Activated T-helper 2 cell treated with anti-CD3 and anti-CD28 coated beads, Interferon-gamma antibody, Interleukin-2, Interleukin-4, amounts not matched to agents 10 μg/mL and 5 μg/mL and 100 μg/mL, durations not matched to agents 14 hours and 24 hours and 36 hours (primary cell): ENCODE measurements around the gene TXNRD2. TPM values are rescaled to one million over a fixed set of nuclear protein-coding genes. Genes with fewer than 3 reads are reported as not detected.

Experiments
- DNase-seq: peaks from one replicate; pipeline ENCODE4 v3.0.0; 2021; ENCODE audit warnings: low spot score
- H3K27ac Mint-ChIP-seq: one replicate; pipeline ENCODE4 v1.8.0; 2021; ENCODE audit warnings: mixed read lengths
- H3K27me3 Mint-ChIP-seq: one replicate; pipeline ENCODE4 v1.8.0; 2021; ENCODE audit warnings: low read depth, mixed read lengths
- H3K36me3 Mint-ChIP-seq: one replicate; pipeline ENCODE4 v1.8.0; 2021; ENCODE audit warnings: low read depth, mixed read lengths
- H3K4me1 Mint-ChIP-seq: one replicate; pipeline ENCODE4 v1.8.0; 2021; ENCODE audit warnings: low read depth, mixed read lengths
- H3K4me3 Mint-ChIP-seq: one replicate; pipeline ENCODE4 v1.8.0; 2021; ENCODE audit warnings: low read depth, mild to moderate bottlenecking, moderate library complexity, mixed read lengths
- H3K9me3 Mint-ChIP-seq: one replicate; pipeline ENCODE4 v1.8.0; 2021; ENCODE audit warnings: mixed read lengths
- intact Hi-C: fragments of 100-400 bp; cut with micrococcal nuclease; formaldehyde crosslinking; loops from one replicate; pipeline ENCODE4 v1.15.1; 2023
- total RNA-seq: library from RNA; stranded (reverse); gene quantifications from 2 replicates; pipeline ENCODE4 v1.2.3, GENCODE V29; 2022

TXNRD2 gene
- total RNA-seq, 1 donor from 2014 or later, result 19.9 TPM

GRCh38 chr22:19976671-19977070 lies 35.1 kb upstream of the TXNRD2 start:
- H3K4me3 Mint-ChIP-seq, result no peak overlapping the region
- no peaks in the 10 kb centered on the region for H3K36me3 Mint-ChIP-seq
- intact Hi-C loops, result no loop called here
- no peaks in the 10 kb centered on the region for H3K4me1 Mint-ChIP-seq
- no peaks in the 10 kb centered on the region for H3K9me3 Mint-ChIP-seq
- no peak for DNase-seq
- no peak overlapping the region for H3K27ac Mint-ChIP-seq
- H3K27me3 Mint-ChIP-seq, result no peaks in the 10 kb centered on the region

GRCh38 chr22:19975707-19976035 lies 34.1 kb upstream of the TXNRD2 start:
- DNase-seq, result no peak
- intact Hi-C loops, result no loop called here
- no peaks in the 10 kb centered on the region for H3K36me3 Mint-ChIP-seq
- H3K4me1 Mint-ChIP-seq, result no peaks in the 10 kb centered on the region
- no peak overlapping the region for H3K4me3 Mint-ChIP-seq
- H3K27me3 Mint-ChIP-seq, result no peaks in the 10 kb centered on the region
- H3K27ac Mint-ChIP-seq, result no peak overlapping the region
- H3K9me3 Mint-ChIP-seq, result no peaks in the 10 kb centered on the region

- no peaks in the 10 kb centered on the region for H3K27me3 Mint-ChIP-seq
- H3K27ac Mint-ChIP-seq, result no peak overlapping the region
- no peak for DNase-seq
- no peaks in the 10 kb centered on the region for H3K36me3 Mint-ChIP-seq
- no peak overlapping the region for H3K4me3 Mint-ChIP-seq
- H3K9me3 Mint-ChIP-seq, result no peaks in the 10 kb centered on the region
- H3K4me1 Mint-ChIP-seq, result no peaks in the 10 kb centered on the region
- intact Hi-C loops, result loop anchor here (5.0 kb wide), 1 partner anchor 52 kb away; no protein-coding TSS in a partner anchor
Measured at GRCh38 chr22:19974935-19975706, 33.5 kb upstream of the TXNRD2 start.

- Mint-ChIP-seq H3K27me3 (no peaks in the 10 kb centered on the region), H3K4me3 (no peak overlapping the region), H3K9me3 (no peaks in the 10 kb centered on the region), H3K27ac (no peak overlapping the region), H3K36me3 (no peaks in the 10 kb centered on the region), H3K4me1 (no peaks in the 10 kb centered on the region)
- intact Hi-C loops, result loop anchor here (5.0 kb wide), 1 partner anchor 53 kb away; no protein-coding TSS in a partner anchor
- peak; percentile 30 for DNase-seq
Measured at GRCh38 chr22:19974268-19974861, 32.7 kb upstream of the TXNRD2 start.

GRCh38 chr22:19973551-19974267 lies 32.1 kb upstream of the TXNRD2 start:
- DNase-seq, result no peak
- intact Hi-C loops, result loop anchor here (5.0 kb wide), 1 partner anchor 54 kb away; no protein-coding TSS in a partner anchor
- no peak overlapping the region for H3K27ac Mint-ChIP-seq

GRCh38 chr22:19972652-19973550 lies 31.3 kb upstream of the TXNRD2 start:
- no peak overlapping the region for H3K4me3 Mint-ChIP-seq
- H3K4me1 Mint-ChIP-seq, result no peaks in the 10 kb centered on the region
- no peaks in the 10 kb centered on the region for H3K36me3 Mint-ChIP-seq
- no peak for DNase-seq
- no peaks in the 10 kb centered on the region for H3K9me3 Mint-ChIP-seq
- H3K27me3 Mint-ChIP-seq, result no peaks in the 10 kb centered on the region
- intact Hi-C loops, result loop anchor here (5.0 kb wide), 1 partner anchor 54 kb away; no protein-coding TSS in a partner anchor
- no peak overlapping the region for H3K27ac Mint-ChIP-seq

More at GRCh38 chr22:19973551-19974267, 32.1 kb upstream of the TXNRD2 start:
- H3K27me3 Mint-ChIP-seq, result no peaks in the 10 kb centered on the region
- no peak overlapping the region for H3K4me3 Mint-ChIP-seq
- no peaks in the 10 kb centered on the region for H3K4me1 Mint-ChIP-seq
- no peaks in the 10 kb centered on the region for H3K36me3 Mint-ChIP-seq
- no peaks in the 10 kb centered on the region for H3K9me3 Mint-ChIP-seq

GRCh38 chr22:19972251-19972650 lies 30.6 kb upstream of the TXNRD2 start:
- intact Hi-C loops, result loop anchor here (5.0 kb wide), 1 partner anchor 55 kb away; no protein-coding TSS in a partner anchor
- no peaks in the 10 kb centered on the region for H3K27me3 Mint-ChIP-seq
- H3K9me3 Mint-ChIP-seq, result no peaks in the 10 kb centered on the region
- no peak overlapping the region for H3K27ac Mint-ChIP-seq
- no peaks in the 10 kb centered on the region for H3K4me1 Mint-ChIP-seq
- H3K4me3 Mint-ChIP-seq, result no peak overlapping the region
- H3K36me3 Mint-ChIP-seq, result peaks cover 2% of the 10 kb centered on the region
- DNase-seq, result no peak

GRCh38 chr22:19971276-19972124 lies 29.9 kb upstream of the TXNRD2 start:
- H3K4me1 Mint-ChIP-seq, result no peaks in the 10 kb centered on the region
- no peak overlapping the region for H3K27ac Mint-ChIP-seq
- no peak for DNase-seq
- intact Hi-C loops, result loop anchor here (2.0 to 5.0 kb wide), 2 partner anchors 56 to 157 kb away; no protein-coding TSS in a partner anchor
- H3K4me3 Mint-ChIP-seq, result no peak overlapping the region
- peaks cover 9% of the 10 kb centered on the region for H3K36me3 Mint-ChIP-seq
- no peaks in the 10 kb centered on the region for H3K27me3 Mint-ChIP-seq
- no peaks in the 10 kb centered on the region for H3K9me3 Mint-ChIP-seq

- Mint-ChIP-seq H3K9me3 (no peaks in the 10 kb centered on the region), H3K36me3 (peaks cover 9% of the 10 kb centered on the region)
- intact Hi-C loops, result loop anchor here (2.0 to 5.0 kb wide), 2 partner anchors 57 to 158 kb away; no protein-coding TSS in a partner anchor
Measured at GRCh38 chr22:19970479-19971275, 29.1 kb upstream of the TXNRD2 start.

GRCh38 chr22:19970031-19970478 lies 28.4 kb upstream of the TXNRD2 start:
- H3K36me3 Mint-ChIP-seq, result peaks cover 9% of the 10 kb centered on the region
- no peak for DNase-seq

More at GRCh38 chr22:19970479-19971275, 29.1 kb upstream of the TXNRD2 start:
- H3K27me3 Mint-ChIP-seq, result no peaks in the 10 kb centered on the region
- H3K4me3 Mint-ChIP-seq, result no peak overlapping the region
- no peaks in the 10 kb centered on the region for H3K4me1 Mint-ChIP-seq
- peak; percentile 66 for DNase-seq
- H3K27ac Mint-ChIP-seq, result no peak overlapping the region

More at GRCh38 chr22:19970031-19970478, 28.4 kb upstream of the TXNRD2 start:
- no peak overlapping the region for H3K27ac Mint-ChIP-seq
- H3K4me3 Mint-ChIP-seq, result no peak overlapping the region
- no peaks in the 10 kb centered on the region for H3K27me3 Mint-ChIP-seq
- no peaks in the 10 kb centered on the region for H3K9me3 Mint-ChIP-seq
- intact Hi-C loops, result loop anchor here (2.0 to 5.0 kb wide), 2 partner anchors 57 to 159 kb away; no protein-coding TSS in a partner anchor
- H3K4me1 Mint-ChIP-seq, result no peaks in the 10 kb centered on the region
